ENCODE data around the gene PGGT1B.

The PGGT1B gene

GRCh38 chr5:115262321-115263077, at the start of gene PGGT1B:
Gene PGGT1B, minus strand, starts transcription at chr5:115262877. Its CDS starts 26 bp downstream, at chr5:115262851.
- DNase-seq (ENCODE audit: low spot score) = peak; percentile 84

GRCh38 chr5:115309751-115310370, 47.2 kb upstream of the PGGT1B start:
- peak; percentile 34 for DNase-seq (ENCODE audit: low spot score)

- DNase-seq (ENCODE audit: low spot score) = no peak
Observed at GRCh38 chr5:115308815-115309214, 46.1 kb upstream of the PGGT1B start.

GRCh38 chr5:115306011-115306536, 43.4 kb upstream of the PGGT1B start:
- no peak for DNase-seq (ENCODE audit: low spot score)

- no peak for DNase-seq (ENCODE audit: low spot score)
Observed at GRCh38 chr5:115304496-115304895, 41.8 kb upstream of the PGGT1B start.

- no peak for DNase-seq (ENCODE audit: low spot score)
Observed at GRCh38 chr5:115298811-115299210, 36.1 kb upstream of the PGGT1B start.

GRCh38 chr5:115297031-115297430, 34.4 kb upstream of the PGGT1B start:
- no peak for DNase-seq (ENCODE audit: low spot score)

GRCh38 chr5:115296124-115297022, 33.7 kb upstream of the PGGT1B start, which contains the start of gene CCDC112:
Gene CCDC112, minus strand, starts transcription at chr5:115296654. Its CDS starts 111 bp downstream, at chr5:115296543.
- peak; percentile 84 for DNase-seq (ENCODE audit: low spot score)

GRCh38 chr5:115295777-115296123, 33.1 kb upstream of the PGGT1B start:
- no peak for DNase-seq (ENCODE audit: low spot score)

GRCh38 chr5:115291397-115291796, 28.7 kb upstream of the PGGT1B start:
- DNase-seq (ENCODE audit: low spot score) = no peak

GRCh38 chr5:115289104-115289503, 26.4 kb upstream of the PGGT1B start:
- no peak for DNase-seq (ENCODE audit: low spot score)

GRCh38 chr5:115284021-115284420, 21.3 kb upstream of the PGGT1B start:
- DNase-seq (ENCODE audit: low spot score) = no peak

- DNase-seq (ENCODE audit: low spot score) = no peak
Observed at GRCh38 chr5:115282131-115282530, 19.5 kb upstream of the PGGT1B start.

GRCh38 chr5:115274584-115274983, 11.9 kb upstream of the PGGT1B start:
- no peak for DNase-seq (ENCODE audit: low spot score)

- DNase-seq (ENCODE audit: low spot score) = no peak
Observed at GRCh38 chr5:115272297-115272958, 9.8 kb upstream of the PGGT1B start.

GRCh38 chr5:115271295-115272050, 8.8 kb upstream of the PGGT1B start:
- no peak for DNase-seq (ENCODE audit: low spot score)

- no peak for DNase-seq (ENCODE audit: low spot score)
Observed at GRCh38 chr5:115267617-115268016, 4.9 kb upstream of the PGGT1B start.

- DNase-seq (ENCODE audit: low spot score) = no peak
Observed at GRCh38 chr5:115265220-115265619, 2.5 kb upstream of the PGGT1B start.

GRCh38 chr5:115264786-115265185, 2.1 kb upstream of the PGGT1B start:
- DNase-seq (ENCODE audit: low spot score) = no peak

- DNase-seq (ENCODE audit: low spot score) = no peak
Observed at GRCh38 chr5:115263078-115263380, 352 bp upstream of the PGGT1B start.

GRCh38 chr5:115262011-115262320, 711 bp downstream of the PGGT1B start:
- no peak for DNase-seq (ENCODE audit: low spot score)

All from putamen (tissue), 1 donor.